Stimulated activated CD8-positive, alpha-beta memory T cell treated with anti-CD3 and anti-CD28 coated beads, Interleukin-4, amount 100 ng/mL, for 24 hours (primary cell): ENCODE measurements around the gene SPATA12.

Experiments
- DNase-seq: peaks from one replicate; pipeline ENCODE4 v3.0.0-alpha.2; 2020; ENCODE audit warnings: low read depth

The SPATA12 gene

GRCh38 chr3:57060089-57060821, at the start of gene SPATA12:
TSS of gene SPATA12 (plus strand) at chr3:57060664. CDS start at chr3:57073695, 13,031 bp downstream.
- DNase-seq, result no peak

- DNase-seq, result no peak
These were observed 49.4 kb upstream of the SPATA12 start for GRCh38 chr3:57011022-57011421.

GRCh38 chr3:57012847-57013246, 47.6 kb upstream of the SPATA12 start:
- DNase-seq, result no peak

GRCh38 chr3:57015350-57015729, 45.1 kb upstream of the SPATA12 start:
- DNase-seq, result no peak

- no peak for DNase-seq
These were observed 44.6 kb upstream of the SPATA12 start for GRCh38 chr3:57015912-57016311.

- DNase-seq, result no peak
These were observed 43.0 kb upstream of the SPATA12 start for GRCh38 chr3:57017459-57017845.

GRCh38 chr3:57018246-57018645, 42.2 kb upstream of the SPATA12 start:
- DNase-seq, result no peak

GRCh38 chr3:57019057-57019456, 41.4 kb upstream of the SPATA12 start:
- no peak for DNase-seq

- DNase-seq, result no peak
These were observed 35.2 kb upstream of the SPATA12 start for GRCh38 chr3:57025237-57025636.

GRCh38 chr3:57026944-57027343, 33.5 kb upstream of the SPATA12 start:
- no peak for DNase-seq

- DNase-seq, result no peak
These were observed 31.1 kb upstream of the SPATA12 start for GRCh38 chr3:57029383-57029782.

GRCh38 chr3:57029924-57030323, 30.5 kb upstream of the SPATA12 start:
- no peak for DNase-seq

GRCh38 chr3:57030721-57031120, 29.7 kb upstream of the SPATA12 start:
- no peak for DNase-seq

- no peak for DNase-seq
These were observed 28.6 kb upstream of the SPATA12 start for GRCh38 chr3:57031631-57032541.

GRCh38 chr3:57036952-57037351, 23.5 kb upstream of the SPATA12 start:
- no peak for DNase-seq

GRCh38 chr3:57038466-57039164, 21.8 kb upstream of the SPATA12 start:
- no peak for DNase-seq

- no peak for DNase-seq
These were observed 18.8 kb upstream of the SPATA12 start for GRCh38 chr3:57041674-57042073.

- no peak for DNase-seq
These were observed 16.9 kb upstream of the SPATA12 start for GRCh38 chr3:57043518-57043917.

GRCh38 chr3:57046101-57046765, 14.2 kb upstream of the SPATA12 start:
- no peak for DNase-seq

GRCh38 chr3:57048052-57048671, 12.3 kb upstream of the SPATA12 start:
- DNase-seq, result no peak

- DNase-seq, result no peak
These were observed 11.7 kb upstream of the SPATA12 start for GRCh38 chr3:57048728-57049127.

- DNase-seq, result no peak
These were observed 7.8 kb upstream of the SPATA12 start for GRCh38 chr3:57052662-57053061.
